Type B pancreatic cell (in vitro differentiated cells): ENCODE measurements around the gene COL4A1. TPM values are rescaled to one million over a fixed set of nuclear protein-coding genes. Genes with fewer than 3 reads are reported as not detected.

Experiments
- DNase-seq: peaks from one replicate; pipeline ENCODE4 v3.0.0; 2021; ENCODE audit warnings: mixed read lengths; ENCODE audit not compliant: unreplicated experiment; ENCODE audit errors: extremely low spot score
- H3K27ac Mint-ChIP-seq: 2 replicates; pipeline ENCODE4 v1.8.0; 2021; ENCODE audit warnings: mild to moderate bottlenecking, mixed read lengths
- H3K27me3 Mint-ChIP-seq: 2 replicates; pipeline ENCODE4 v1.8.0; 2021; ENCODE audit warnings: mixed read lengths
- H3K36me3 Mint-ChIP-seq: 2 replicates; pipeline ENCODE4 v1.8.0; 2021; ENCODE audit warnings: mixed read lengths
- H3K4me1 Mint-ChIP-seq: one replicate; pipeline ENCODE4 v1.8.0; 2021; ENCODE audit warnings: mixed read lengths; ENCODE audit not compliant: unreplicated experiment
- H3K4me3 Mint-ChIP-seq: 2 replicates; pipeline ENCODE4 v1.8.0; 2021; ENCODE audit warnings: mild to moderate bottlenecking, mixed read lengths
- H3K9me3 Mint-ChIP-seq: 2 replicates; pipeline ENCODE4 v1.8.0; 2021; ENCODE audit warnings: mixed read lengths
- CTCF ChIP-seq: fragments of 200-600 bp; sonication (generic); conservative IDR thresholded peaks from 2 replicates; pipeline ENCODE4 v1.5.0; 2021; ENCODE audit warnings: antibody characterized with exemption, mild to moderate bottlenecking
- total RNA-seq: library from RNA; stranded (reverse); gene quantifications from 2 replicates; pipeline ENCODE4 v1.2.1, GENCODE V29; 2021; ENCODE audit warnings: low replicate concordance

The COL4A1 gene
- total RNA-seq, 1 donor from 2014 or later: 83.6 TPM

GRCh38 chr13:110266983-110267382, 40.0 kb downstream of the COL4A1 start:
- no peak overlapping the region for H3K4me3 Mint-ChIP-seq
- no peak overlapping the region for H3K27ac Mint-ChIP-seq
- no peaks in the 10 kb centered on the region for H3K9me3 Mint-ChIP-seq
- peaks cover 3% of the 10 kb centered on the region for H3K27me3 Mint-ChIP-seq
- peak; percentile 55 for DNase-seq
- H3K4me1 Mint-ChIP-seq: peaks cover 22% of the 10 kb centered on the region
- H3K36me3 Mint-ChIP-seq: no peaks in the 10 kb centered on the region
- no peak for TF ChIP-seq CTCF

GRCh38 chr13:110266431-110266809, 40.5 kb downstream of the COL4A1 start:
- Mint-ChIP-seq H3K9me3 (no peaks in the 10 kb centered on the region), H3K4me3 (no peak overlapping the region), H3K36me3 (no peaks in the 10 kb centered on the region), H3K27ac (no peak overlapping the region), H3K27me3 (peaks cover 3% of the 10 kb centered on the region), H3K4me1 (peaks cover 24% of the 10 kb centered on the region)
- DNase-seq: no peak
- no peak for TF ChIP-seq CTCF

- no peak for TF ChIP-seq CTCF
- no peaks in the 10 kb centered on the region for H3K36me3 Mint-ChIP-seq
- DNase-seq: no peak
- peaks cover 3% of the 10 kb centered on the region for H3K27me3 Mint-ChIP-seq
- H3K4me1 Mint-ChIP-seq: peaks cover 24% of the 10 kb centered on the region
- H3K27ac Mint-ChIP-seq: no peak overlapping the region
- H3K9me3 Mint-ChIP-seq: no peaks in the 10 kb centered on the region
- H3K4me3 Mint-ChIP-seq: no peak overlapping the region
These were observed 41.1 kb downstream of the COL4A1 start for GRCh38 chr13:110265682-110266430.

GRCh38 chr13:110265341-110265681, 41.6 kb downstream of the COL4A1 start:
- TF ChIP-seq CTCF: no peak
- H3K4me1 Mint-ChIP-seq: peaks cover 24% of the 10 kb centered on the region
- H3K4me3 Mint-ChIP-seq: no peak overlapping the region
- DNase-seq: no peak
- H3K27me3 Mint-ChIP-seq: peaks cover 3% of the 10 kb centered on the region
- no peaks in the 10 kb centered on the region for H3K36me3 Mint-ChIP-seq
- no peaks in the 10 kb centered on the region for H3K9me3 Mint-ChIP-seq
- no peak overlapping the region for H3K27ac Mint-ChIP-seq

- H3K4me3 Mint-ChIP-seq: no peak overlapping the region
- no peaks in the 10 kb centered on the region for H3K36me3 Mint-ChIP-seq
- no peak overlapping the region for H3K27ac Mint-ChIP-seq
- H3K9me3 Mint-ChIP-seq: no peaks in the 10 kb centered on the region
- no peaks in the 10 kb centered on the region for H3K27me3 Mint-ChIP-seq
- no peak for TF ChIP-seq CTCF
- no peak for DNase-seq
- peaks cover 24% of the 10 kb centered on the region for H3K4me1 Mint-ChIP-seq
These were observed 42.2 kb downstream of the COL4A1 start for GRCh38 chr13:110264685-110265275.
